Stimulated activated CD4-positive, alpha-beta T cell treated with anti-CD3 and anti-CD28 coated beads, Interleukin-4, amount 100 ng/mL, for 4 hours (primary cell): ENCODE results near the gene ATP8B1.
"Not testable (repeated sequence)": the region's sequence is repeated elsewhere in the genome, so short reads cannot be mapped to it uniquely, and the experiment has no call there.

Experiments used
- DNase-seq, 2 experiments: peaks; one replicate each; pipeline ENCODE4 v3.0.0-alpha.2; 2020

ATP8B1 gene

GRCh38 chr18:57762686-57763085 lies 40.4 kb downstream of the ATP8B1 start:
- DNase-seq, result no peak

GRCh38 chr18:57759650-57760049 lies 43.5 kb downstream of the ATP8B1 start:
- no peak for DNase-seq

DNA sequence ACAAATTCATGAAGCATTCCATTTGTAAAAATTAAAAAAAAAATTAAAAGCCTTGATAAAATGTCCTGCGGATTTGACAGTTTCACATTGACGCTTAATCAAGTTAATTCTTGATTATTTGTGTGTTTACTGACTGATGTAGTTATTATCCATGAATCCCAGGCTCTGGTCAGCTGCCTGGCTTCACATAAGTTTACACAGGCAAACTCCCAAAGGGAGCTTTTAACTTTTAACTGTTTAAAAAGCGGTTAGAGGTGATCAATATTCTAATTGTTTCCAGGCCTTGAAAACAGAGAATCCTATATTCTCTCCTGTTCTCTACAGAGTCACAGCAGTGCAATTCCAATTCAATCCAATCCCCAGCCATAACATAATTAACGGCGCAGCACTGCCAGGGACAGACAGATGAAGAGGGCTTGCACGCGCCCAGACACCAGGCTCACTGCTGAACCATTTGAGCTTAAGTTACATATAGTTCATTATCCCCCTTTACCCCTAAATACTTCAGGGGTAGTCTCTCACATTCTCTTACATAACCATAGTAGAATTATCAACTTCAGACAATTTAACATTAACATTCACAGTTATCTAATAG lies 47.5 kb downstream of the ATP8B1 start:
- no peak for DNase-seq

DNA sequence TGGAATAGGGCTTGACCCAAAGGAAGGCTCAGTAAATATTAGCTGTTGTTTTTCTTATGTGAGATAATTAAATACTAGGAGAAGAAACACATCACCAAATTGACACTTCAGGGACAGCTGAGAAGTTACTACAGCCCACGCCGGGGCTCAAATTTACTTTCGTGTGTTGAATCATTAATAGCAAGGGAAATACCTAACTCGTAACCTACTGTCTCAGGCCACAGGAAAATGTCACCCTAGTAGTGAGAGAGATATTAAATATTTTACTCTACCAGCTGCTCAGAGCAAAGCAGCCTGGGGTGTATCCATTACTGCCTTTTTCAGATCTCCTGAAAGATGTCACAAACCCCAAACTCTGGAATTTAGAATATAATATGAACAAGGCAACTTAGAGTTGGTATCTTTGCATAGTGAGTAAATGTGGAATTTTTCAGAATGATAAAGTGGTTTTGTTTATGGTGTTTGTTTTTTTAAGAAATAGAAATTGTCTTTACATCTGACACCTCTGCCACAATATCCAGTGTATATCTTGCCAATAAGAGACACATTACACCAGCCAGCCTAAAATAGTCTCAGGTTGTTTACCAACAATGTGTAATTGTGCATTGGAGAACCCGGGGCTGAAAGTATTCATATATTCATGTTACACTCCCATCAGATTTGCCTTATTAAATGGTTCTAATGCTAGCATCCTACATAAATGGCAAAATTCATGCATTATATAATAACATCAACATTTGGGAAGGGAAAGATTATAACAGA lies 48.4 kb downstream of the ATP8B1 start:
- DNase-seq, result no peak

GRCh38 chr18:57753063-57753462 lies 50.1 kb downstream of the ATP8B1 start:
- DNase-seq, result no peak

GRCh38 chr18:57749604-57749970 lies 53.5 kb downstream of the ATP8B1 start:
- DNase-seq, result no peak

GRCh38 chr18:57748770-57749603 lies 54.1 kb downstream of the ATP8B1 start:
- no peak for DNase-seq

DNA sequence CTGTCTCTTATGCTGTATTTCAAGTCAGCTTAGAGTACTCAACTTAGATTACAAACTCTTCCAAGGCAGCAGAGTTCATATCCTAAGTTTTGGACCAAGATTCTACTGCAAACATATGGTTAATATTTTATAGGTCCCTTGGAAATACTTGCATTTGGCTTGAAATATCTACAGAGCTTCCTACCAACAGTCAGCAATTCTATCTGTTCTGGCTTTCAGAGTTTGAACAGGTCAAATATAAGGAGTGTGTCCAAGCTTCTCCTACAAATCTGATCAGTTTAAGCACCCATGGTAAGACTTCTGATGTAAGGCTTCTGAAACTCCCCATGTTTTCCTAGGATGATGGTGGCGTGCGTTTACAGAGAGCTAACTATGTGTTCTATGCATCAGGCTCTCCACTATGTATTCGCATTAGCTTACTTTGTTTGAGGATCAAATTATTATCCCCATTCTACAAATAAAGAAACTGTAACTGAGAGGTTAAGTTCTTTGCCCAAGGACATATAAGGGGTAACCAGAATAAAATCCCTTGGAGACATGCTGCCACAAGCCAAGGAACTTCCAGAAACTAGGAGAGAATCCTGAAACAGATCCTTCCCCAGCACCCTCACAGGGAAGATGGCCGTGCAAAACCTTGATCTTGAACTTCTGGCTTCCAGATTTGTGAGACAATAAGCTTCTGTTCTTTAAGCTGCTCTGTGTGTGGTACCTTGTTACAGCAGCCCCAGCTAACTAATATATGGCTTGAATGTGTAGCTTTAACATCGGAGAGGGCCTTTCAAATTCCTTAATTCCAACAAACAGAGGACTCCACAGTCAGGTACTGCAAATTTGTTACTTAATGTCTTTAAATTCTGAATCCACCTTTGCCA lies 55.1 kb downstream of the ATP8B1 start:
- no peak for DNase-seq

- DNase-seq, result no peak
Observed at GRCh38 chr18:57744211-57744694, 58.9 kb downstream of the ATP8B1 start.

DNA sequence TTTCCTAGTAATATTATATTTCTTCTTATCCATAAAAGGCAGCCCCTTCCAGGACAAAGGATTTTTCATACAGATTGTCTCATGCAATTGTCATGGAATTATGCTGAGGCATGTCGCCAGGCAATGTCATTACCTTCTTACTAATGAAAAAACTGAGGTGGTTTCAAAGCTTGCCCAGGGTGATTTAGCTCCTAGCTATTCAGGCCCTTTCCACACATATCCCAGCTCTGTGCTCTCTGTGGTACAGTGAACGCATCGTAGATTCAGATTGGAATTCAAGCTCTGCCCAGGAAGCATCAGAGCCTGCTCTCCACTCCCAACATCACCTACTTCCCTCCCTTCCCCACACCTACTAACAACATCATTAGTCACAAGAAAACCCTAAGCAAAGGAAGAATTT lies 60.1 kb downstream of the ATP8B1 start:
- DNase-seq, result no peak

DNA sequence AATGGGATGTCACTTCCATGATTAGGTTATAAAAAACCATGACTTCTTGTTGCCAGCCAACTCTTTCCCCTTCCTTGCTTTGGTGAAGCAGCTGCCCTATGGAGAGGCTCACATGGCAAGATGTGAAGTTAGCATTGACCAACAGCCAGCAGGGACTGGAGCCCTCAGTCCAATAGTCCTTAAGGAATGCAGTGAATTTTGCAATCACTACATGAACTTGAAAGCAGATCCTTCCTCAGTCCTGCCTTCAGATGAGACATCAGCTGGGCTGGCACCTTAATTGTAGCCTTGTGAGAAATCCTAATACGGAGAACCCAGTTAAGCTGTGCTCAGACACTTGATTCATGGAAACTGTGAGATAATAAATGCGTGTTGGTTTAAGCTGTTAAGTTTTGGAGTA lies 61.8 kb downstream of the ATP8B1 start:
- no peak for DNase-seq

DNA sequence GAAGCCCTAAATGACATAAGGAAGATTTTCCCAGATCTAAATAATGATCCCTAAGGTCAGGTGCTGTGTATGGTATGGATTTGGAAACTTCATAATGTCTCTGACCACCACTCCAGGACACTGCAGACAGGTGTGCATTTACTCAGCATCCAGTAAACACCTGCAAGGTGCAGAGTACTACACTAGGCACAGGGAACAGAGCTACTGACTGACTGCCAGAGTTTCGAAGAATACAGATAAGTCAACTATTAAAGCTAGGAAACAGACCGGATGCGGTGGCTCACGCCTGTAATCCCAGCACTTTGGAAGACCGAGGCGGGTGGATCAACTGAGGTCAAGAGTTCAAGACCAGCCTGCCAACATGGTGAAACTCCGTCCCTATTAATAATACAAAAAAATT lies 65.0 kb downstream of the ATP8B1 start:
- DNase-seq, result no peak

GRCh38 chr18:57737400-57738060 lies 65.6 kb downstream of the ATP8B1 start:
- no peak for DNase-seq

- DNase-seq, result not testable (repeated sequence)
Observed at GRCh38 chr18:57735042-57735441, 68.1 kb downstream of the ATP8B1 start.

- no peak for DNase-seq
Observed at GRCh38 chr18:57733861-57734260, 69.3 kb downstream of the ATP8B1 start.

- DNase-seq, result no peak
Observed at GRCh38 chr18:57730146-57730545, 73.0 kb downstream of the ATP8B1 start.

DNA sequence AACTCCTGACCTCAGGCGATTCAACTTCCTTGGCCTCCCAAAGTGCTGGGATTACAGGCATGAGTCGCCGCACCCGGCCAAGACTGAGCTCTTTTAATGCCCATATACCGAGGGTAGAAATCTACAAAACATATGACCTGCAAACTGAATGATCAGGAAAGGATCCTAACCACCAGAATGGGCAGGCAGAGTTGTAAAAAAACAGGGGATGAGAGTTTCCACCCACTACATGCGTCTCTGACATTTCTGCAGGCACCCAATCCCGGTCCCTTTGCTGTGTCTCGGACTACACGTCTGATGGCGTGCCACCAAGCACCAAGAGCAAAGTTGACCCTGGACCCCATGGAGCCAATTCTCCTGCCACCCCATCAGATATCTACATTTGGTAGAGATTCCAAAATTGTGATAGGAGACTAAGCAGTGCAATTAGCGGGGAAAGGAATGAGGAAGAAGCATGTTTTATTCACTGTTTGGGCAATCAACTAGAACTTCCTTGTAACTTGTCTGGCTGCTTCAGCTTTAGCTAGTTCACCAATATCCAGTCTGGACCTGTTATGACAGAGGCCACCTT lies 74.1 kb downstream of the ATP8B1 start:
- no peak for DNase-seq

- no peak for DNase-seq
Observed at GRCh38 chr18:57727952-57728807, 74.9 kb downstream of the ATP8B1 start.

GRCh38 chr18:57719211-57719935 lies 83.7 kb downstream of the ATP8B1 start:
- not testable (repeated sequence) for DNase-seq

- DNase-seq, result no peak
Observed at GRCh38 chr18:57716549-57716948, 86.6 kb downstream of the ATP8B1 start.
